ENCODE results near the gene RCSD1.
A peak's percentile ranks its signal among the peaks of the same experiment; 100 is the strongest.
"Not testable (repeated sequence)": the region's sequence is repeated elsewhere in the genome, so short reads cannot be mapped to it uniquely, and the experiment has no call there.

Gene RCSD1

GRCh38 chr1:167715157-167715999 is 85.3 kb downstream of the RCSD1 start:
- DNase-seq (ENCODE audit: low read depth) = peak; percentile 78

DNA sequence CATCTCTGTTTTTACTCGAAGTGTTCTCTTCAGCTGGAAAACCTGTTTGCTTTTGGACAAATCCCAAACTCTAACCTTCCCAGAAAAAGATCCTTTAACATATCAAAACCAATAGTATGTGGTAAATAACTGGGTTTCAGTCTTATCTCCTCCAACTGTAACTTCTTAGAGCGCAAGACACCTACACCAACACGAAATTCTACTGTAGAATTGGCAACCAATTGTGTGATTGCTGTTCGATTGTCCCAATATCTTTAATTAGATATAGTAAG is 85.9 kb downstream of the RCSD1 start:
- DNase-seq (ENCODE audit: low read depth) = no peak

DNA sequence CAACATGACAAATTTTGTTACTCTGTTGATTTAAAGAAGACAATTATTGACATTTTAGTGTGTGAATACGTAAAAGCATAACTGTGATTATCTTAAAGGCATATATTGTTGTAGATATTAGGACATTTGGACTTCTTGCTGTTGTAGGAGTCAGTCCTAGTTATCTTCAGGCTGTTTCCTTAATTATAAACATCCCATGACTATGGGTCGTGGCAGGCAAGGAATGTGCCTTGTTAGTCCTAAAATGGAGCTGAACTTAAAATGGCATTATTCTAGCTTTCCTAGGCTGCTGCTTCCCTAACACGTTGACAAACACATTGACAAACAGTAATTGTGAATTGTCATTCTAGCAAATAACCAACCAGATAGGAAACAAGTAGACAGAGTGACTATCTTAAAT is 87.3 kb downstream of the RCSD1 start:
- DNase-seq (ENCODE audit: low read depth) = no peak

DNA sequence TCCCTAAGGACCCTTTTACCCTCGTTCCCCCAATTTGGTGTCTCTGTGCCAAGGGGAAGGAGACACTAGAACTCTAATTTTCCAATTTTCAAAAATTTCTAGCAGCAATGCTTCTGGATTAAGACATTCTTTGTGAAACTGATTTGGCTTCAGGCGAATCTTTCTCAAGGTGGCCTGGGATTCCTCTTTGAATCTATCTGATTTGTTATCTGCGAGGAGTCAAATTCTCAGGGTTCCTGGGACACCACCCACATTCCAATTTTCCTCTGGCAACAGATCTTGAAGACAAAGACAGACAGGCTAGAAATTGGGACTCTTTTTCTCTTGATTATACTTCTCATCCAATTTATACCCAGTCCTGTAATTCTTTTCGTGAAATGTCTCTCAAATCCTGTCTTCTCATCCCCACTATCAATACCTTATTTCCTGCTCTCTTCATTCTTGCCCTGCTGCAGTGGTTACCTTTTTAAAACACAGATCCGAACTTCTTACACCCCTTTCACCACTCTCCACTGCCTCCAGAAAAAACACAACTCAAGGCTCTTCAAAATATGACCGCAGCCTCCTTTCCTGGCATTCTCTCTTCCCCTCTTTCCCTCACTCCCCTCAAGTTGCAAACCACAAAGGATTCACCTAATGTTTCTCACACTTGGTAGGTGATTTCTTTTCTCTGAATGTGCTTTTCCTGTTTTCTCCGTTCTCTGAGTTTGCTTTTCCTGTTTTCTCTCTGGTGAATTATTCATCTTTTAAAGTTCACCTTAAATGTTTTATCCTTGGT is 89.1 kb downstream of the RCSD1 start:
- no peak for DNase-seq (ENCODE audit: low read depth)

- DNase-seq (ENCODE audit: low read depth) = not testable (repeated sequence)
Measured at GRCh38 chr1:167719715-167720421, 89.8 kb downstream of the RCSD1 start.

DNA sequence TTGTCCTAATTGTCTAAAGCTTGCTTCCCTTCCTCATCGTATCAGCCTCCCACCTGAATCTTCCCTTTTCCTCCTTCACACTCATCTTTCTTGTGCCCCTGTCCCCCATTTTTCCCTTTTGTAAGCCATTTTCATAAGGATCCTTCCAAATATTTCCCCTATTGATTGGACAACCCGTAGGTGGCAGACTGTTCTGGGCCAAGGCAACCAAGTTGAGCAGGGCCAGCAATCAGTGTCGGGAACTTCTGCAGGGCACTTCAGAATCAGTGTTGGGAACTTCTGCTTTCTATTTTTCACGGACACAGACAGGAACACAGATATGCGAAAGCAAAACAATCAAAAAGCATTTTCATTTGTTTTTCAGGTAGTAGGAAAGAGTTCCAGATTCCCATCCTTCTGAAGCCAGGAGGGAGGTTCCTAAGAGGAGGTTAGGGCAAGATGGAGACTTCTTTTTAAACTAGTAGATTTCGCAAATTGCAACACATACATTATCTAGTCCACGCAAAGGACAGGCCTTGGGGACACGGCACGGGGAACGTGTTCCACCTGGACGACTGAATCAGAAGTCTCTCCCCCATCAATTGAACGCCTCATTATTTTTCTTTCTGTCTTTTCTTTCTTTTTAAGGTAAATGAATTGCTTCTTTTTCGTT is 91.1 kb downstream of the RCSD1 start:
- DNase-seq (ENCODE audit: low read depth) = no peak

DNA sequence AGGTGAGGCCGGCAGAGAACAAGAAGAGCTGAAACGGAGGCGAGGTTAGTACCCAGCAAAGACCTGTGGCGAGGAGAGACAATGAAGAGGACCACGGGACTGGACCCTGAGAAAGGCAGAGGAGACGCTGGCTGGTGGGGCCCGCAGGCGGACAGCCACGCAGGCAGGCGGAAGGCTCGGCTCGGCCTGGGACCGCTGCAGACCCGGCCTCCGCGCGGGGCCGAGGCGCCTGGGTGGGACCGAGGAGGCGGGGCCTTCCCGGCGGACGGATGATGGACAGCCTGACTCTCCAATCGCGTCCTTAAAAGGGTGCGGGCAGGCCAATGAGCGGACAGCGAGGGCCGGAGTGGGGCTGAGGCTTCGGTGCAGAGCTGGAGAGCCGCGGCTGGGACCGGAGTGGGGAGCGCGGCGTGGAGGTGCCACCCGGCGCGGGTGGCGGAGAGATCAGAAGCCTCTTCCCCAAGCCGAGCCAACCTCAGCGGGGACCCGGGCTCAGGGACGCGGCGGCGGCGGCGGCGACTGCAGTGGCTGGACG is 91.7 kb downstream of the RCSD1 start, which contains the start of gene MPZL1:
MPZL1 (plus strand) TSS at position 366 of the 535 bp plus-strand sequence. CDS start 170 bp downstream, outside the sequence.
- DNase-seq (ENCODE audit: low read depth) = peak; percentile 82

DNA sequence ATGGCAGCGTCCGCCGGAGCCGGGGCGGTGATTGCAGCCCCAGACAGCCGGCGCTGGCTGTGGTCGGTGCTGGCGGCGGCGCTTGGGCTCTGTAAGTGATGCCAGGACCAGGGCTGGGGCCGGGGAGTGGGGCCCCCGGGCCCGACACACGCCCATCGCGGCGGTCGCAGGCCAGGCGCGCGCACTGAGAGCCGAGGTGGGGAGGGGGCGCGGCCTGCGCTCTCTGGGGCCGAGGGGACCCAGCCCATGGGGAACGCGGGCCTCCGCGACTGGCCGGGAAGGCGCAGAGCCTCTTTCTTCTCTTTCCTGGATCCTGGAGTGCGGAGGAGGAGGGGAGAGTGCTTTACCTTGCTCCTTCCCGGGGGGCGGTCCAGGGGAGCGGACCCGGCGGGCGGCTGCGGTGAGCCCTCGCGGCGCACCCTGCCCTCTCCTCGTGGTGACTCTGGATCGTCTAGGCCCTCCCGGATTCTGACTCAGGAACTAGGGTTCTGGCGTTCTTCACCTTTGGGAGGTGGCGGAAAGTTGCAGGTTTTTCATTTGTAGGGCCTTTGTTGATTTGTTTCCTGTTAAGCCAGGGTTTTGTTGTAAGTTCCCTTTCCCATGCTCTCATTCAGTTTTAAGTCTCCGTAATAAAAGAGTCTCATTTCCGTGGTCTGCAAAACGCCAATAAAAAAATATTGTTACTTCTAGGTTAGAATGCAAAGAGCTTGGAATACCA is 92.3 kb downstream of the RCSD1 start:
- no peak for DNase-seq (ENCODE audit: low read depth)

DNA sequence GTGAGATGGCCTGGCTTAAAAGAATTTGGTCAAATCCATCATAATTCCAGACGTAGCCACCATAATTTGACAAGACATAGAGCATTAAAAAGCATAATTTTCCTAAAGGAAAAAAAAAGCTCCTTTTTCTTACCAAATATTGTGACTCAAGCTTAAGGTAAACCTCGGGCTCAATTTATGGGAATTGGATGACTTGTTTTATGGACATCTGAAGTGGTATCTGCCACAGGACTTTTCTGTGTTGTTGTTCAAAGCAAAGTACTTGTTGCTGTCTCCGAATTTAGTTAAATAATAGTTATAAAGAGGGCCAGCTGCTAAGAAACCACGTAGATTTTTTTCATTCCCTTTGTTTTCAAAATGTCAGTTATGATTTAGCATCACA is 92.8 kb downstream of the RCSD1 start:
- DNase-seq (ENCODE audit: low read depth) = no peak

DNA sequence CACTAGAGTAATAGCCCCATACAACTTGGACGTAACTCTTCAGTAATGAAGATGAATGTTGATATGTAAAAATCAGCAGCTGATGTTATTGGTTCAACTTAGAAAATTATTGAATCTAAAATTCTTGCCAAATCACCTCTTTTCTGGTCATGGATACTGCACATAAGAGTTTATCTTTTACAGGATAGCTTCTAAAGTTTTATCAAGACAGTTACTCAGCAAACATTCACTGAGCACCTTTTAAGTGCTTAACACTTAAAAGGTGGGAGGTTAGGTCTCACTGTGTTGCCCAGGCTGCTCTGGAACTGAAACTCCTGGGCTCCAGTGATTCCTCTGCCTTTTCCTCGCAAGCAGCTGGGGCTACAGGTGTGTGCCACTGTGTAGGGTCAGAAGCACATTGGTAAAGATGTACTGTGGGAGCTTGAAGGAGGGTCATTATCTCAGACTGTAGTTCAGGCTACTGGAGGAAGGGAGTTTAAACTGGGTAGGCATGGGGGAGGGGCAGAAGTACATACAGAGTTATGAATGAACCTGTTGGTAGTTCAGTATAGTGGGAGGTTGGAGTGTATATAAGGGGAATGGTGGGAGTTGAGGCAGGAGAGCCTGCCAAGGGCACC is 93.8 kb downstream of the RCSD1 start:
- no peak for DNase-seq (ENCODE audit: low read depth)

DNA sequence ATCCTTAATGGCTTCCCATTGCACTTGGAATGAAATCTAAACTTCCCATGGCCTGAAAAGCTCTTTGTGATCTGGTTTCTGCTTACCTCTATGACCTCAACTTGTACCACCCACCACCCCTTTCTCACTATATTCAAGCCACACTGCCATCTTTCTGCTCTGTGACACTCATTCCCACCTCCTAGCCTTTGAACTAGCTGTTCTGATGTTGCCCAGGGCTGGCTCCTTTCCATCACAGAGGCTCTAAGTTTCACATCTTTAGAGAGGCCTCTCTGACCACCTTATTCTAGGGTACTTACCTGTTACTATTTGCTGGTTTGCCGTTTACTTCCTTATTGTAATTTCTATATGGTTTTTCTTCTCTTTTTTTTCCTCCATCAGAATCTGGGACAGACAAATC is 96.0 kb downstream of the RCSD1 start:
- no peak for DNase-seq (ENCODE audit: low read depth)

- no peak for DNase-seq (ENCODE audit: low read depth)
Measured at GRCh38 chr1:167728818-167729410, 98.9 kb downstream of the RCSD1 start.

DNA sequence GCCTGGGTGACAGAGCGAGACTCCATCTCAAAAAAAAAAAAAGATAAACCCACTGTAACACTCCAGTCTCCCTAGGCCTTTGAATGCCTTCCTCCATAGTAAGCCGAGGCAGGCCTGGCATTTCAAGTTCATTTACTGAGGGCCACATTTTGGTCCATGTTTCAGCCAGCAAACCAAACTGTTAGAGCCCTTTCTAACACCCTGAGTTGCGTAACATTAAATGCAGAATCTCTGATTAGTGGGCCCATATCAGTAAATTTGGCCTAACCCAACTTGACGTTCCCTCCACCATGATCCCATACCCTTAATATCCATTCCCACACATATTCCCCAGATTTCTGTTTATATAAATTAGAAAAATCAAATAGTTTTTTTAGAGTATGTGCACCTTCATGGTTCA is 104.2 kb downstream of the RCSD1 start:
- no peak for DNase-seq (ENCODE audit: low read depth)

GRCh38 chr1:167734841-167735240 is 104.8 kb downstream of the RCSD1 start:
- no peak for DNase-seq (ENCODE audit: low read depth)

- no peak for DNase-seq (ENCODE audit: low read depth)
Measured at GRCh38 chr1:167737169-167737568, 107.1 kb downstream of the RCSD1 start.

DNA sequence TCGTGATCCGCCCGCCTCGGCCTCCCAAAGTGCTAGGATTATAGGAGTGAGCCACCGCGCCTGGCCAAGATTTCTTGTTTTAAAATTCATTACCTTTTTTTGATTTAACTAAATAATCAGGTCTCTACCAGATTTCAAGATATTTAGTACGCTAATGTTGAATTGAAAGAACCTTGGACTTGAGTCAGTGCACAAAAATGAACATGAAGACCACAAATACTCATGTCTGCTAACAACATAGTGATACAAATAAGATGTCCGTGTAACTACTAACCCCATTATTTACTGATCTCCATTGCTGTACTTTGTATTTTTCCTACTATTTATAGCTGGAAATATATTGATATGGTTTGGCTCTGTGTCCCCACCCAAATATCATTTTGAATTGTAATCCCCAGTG is 108.1 kb downstream of the RCSD1 start:
- DNase-seq (ENCODE audit: low read depth) = no peak

DNA sequence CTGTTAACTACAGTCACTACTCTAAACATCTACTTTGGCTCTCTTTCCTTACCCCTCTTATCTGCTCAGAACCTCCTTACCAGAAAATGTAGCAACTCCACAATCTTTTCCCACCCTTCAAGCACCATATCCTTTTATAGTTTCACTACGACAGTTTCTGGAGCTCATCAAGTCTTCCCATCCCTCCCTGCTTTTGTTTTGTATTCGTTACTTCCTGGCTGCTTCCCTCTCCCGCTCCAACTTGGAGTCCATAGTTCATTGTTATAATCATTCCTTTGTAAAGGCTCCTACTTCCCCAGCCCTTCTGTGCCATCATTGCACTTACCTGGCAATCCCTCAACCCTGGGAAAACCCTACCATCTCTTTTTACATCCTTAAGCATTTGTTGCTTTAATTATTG is 109.7 kb downstream of the RCSD1 start:
- no peak for DNase-seq (ENCODE audit: low read depth)

DNA sequence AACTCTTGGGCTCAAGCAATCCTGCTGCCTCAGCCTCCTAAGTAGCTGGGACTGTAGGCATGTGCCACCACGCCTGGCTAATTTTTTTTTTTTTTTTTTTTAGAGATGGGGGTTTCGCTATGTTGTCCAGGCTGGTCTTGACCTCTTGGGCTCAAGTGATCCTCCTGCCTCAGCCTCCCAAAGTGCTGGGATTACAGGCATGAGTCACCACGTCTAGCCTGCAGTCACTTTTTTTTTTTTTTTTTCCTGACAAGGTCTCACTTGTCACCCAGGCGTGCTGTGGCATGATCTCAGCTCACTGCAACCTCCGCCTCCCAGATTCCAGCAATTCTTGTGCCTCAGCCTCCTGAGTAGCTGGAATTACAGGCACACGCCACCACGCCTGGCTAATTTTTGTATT is 111.1 kb downstream of the RCSD1 start:
- not testable (repeated sequence) for DNase-seq (ENCODE audit: low read depth)

DNA sequence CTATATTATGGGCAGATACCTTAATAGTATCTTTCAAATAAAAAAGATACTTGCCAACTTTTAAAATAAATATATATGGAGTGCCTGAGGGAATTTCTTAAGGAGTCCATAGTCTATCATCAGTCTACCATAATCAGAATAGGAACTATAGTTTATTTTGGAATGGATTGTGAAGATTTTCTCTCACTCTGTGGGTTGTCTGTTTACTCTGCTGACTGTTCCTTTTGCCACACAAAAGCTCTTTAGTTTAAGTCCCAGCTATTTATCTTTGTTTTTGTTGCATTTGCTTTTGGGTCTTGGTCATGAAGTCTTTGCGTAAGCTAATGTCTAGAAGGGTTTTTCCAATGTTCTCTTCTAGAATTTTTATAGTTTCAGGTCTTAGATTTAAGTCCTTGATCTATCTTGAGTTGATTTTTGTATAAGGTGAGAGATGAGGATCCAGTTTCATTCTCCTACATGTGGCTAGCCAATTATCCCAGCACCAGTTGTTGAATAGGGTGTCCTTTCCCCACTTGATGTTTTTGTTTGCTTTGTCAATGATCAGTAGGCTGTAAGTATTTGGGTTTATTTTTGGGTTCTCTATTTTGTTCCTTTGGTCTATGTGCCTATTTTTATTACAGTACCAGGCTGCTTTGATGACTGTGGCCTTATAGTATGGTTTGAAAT is 112.5 kb downstream of the RCSD1 start:
- not testable (repeated sequence) for DNase-seq (ENCODE audit: low read depth)

GRCh38 chr1:167744901-167745300 is 114.9 kb downstream of the RCSD1 start:
- DNase-seq (ENCODE audit: low read depth) = no peak

Measured in T follicular helper cell (primary cell).